HS-5 (cell line): ENCODE data around the gene SLC7A6OS.

ENCODE experiments used
- DNase-seq: peaks from one replicate; pipeline ENCODE4 v3.0.0-alpha.2; 2012; ENCODE audit warnings: low read depth

SLC7A6OS gene

DNA sequence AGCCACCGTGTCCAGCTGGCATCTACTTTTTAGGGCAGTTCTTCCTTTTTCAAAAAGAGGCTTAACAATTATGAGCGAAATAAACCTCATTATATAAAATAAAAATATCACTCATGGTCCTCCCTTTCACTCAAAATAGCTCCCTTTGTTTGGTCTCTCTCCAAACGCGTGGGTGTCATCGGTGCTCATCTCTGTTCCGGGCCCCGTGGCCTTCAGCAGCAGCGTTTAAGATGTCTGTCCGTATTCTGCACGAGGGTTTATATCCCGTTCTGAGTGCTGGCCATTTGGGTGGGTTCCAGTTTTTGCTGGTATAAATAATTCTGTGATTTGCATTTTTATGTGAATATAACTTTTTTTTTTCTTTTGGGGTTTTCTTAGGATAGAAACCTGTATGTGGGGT lies 33.5 kb upstream of the SLC7A6OS start:
- DNase-seq, result no peak

DNA sequence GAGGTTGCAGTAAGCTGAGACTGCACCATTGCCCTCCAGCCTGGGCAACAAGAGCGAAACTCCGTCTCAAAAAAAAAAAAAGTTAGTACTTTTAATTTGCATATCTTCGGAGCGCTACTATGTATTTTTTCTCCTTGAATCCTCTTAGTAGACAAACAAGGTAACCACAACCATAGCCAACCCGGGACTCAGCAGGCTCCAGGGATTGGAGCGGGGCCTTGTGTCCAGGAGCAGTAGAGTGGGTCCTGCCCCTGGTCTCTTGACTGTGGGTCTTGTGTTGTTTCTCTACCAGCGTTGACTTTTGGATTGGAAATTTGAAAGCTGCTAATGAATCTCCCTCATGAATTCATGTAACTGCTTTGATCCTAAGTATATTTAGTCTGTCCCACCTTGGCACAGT lies 32.4 kb upstream of the SLC7A6OS start:
- no peak for DNase-seq

- DNase-seq, result no peak
Observed at GRCh38 chr16:68342620-68343019, 31.9 kb upstream of the SLC7A6OS start.

GRCh38 chr16:68339214-68339613 lies 28.5 kb upstream of the SLC7A6OS start:
- DNase-seq, result no peak

- DNase-seq, result no peak
Observed at GRCh38 chr16:68338326-68339119, 27.8 kb upstream of the SLC7A6OS start.

DNA sequence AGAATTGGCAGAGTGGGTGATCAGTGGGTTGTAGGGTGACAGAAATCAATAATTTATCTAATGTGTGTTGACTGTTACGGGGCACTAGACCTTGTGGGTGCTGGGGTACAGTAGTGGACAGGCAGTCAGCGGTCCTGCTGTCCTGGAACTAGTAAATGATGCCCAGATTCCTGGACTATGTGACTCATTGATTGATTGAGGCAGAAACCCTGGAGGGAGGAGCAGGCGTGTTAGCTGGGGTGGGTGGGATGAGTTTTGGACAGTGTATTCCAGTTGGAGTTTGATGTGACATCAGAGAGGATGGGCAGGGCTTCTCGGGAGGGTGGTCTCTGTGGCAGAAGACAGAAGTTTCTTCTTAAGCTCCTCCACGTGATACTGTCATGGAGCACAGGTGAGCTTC lies 24.4 kb upstream of the SLC7A6OS start:
- DNase-seq, result no peak

GRCh38 chr16:68332411-68333121 lies 21.8 kb upstream of the SLC7A6OS start:
- no peak for DNase-seq

- no peak for DNase-seq
Observed at GRCh38 chr16:68331879-68332410, 21.2 kb upstream of the SLC7A6OS start.

- DNase-seq, result no peak
Observed at GRCh38 chr16:68328860-68329390, 18.2 kb upstream of the SLC7A6OS start.

DNA sequence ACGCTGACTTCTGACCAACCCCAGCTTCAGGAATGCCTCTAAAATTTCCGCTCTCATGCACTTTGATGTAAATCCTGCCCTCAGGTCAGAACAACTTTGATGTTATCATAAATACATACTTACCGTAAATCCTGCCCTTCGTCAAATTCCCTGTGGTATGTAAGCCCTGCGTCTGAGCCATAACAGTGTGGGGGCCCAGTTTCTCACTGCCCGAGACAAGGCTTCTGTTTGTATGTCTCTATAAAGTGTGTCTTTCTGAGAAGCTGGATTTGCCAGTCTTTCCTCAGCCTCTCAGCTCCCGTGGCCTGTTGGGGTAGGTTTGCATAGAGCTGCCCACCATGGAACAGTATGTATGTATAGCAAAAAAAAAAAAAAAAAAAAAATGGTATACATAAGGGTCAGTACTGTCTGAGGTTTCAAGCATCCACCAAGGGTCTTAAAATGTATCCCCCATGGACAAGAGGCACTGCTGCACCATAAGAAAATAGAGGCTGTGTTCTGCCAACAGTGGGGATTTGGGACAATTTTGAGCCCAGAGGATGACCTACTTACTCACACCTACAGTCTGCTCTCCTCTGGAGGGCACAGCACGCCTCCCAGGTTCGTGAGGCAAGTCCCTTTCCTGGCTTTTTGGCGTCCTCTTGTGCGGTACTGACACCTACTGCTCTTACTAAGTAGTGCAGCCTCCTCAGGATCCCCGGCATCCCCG lies 17.6 kb upstream of the SLC7A6OS start:
- DNase-seq, result peak; percentile 37

- no peak for DNase-seq
Observed at GRCh38 chr16:68324780-68325357, 14.1 kb upstream of the SLC7A6OS start.

DNA sequence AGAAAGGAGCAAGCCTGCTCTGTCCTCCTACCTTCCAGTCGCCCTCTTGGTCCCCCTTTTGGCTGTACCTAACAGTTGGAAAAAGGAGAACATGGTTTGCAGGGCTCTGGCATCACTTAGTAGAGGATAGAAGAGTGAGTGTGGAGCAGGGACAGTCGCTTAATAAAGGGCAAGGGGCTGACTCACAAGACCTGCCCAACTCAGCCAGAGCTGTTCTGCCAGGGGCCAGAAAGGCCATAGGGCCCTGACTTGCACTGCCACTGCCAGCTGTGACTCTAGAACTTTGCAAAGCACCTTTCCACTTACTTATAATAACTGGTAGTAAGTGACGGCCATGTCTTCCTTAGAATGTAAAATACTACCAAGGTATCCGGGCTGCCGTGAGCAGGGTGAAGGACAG lies 13.6 kb upstream of the SLC7A6OS start:
- DNase-seq, result no peak

- DNase-seq, result no peak
Observed at GRCh38 chr16:68319185-68319908, 8.6 kb upstream of the SLC7A6OS start.

DNA sequence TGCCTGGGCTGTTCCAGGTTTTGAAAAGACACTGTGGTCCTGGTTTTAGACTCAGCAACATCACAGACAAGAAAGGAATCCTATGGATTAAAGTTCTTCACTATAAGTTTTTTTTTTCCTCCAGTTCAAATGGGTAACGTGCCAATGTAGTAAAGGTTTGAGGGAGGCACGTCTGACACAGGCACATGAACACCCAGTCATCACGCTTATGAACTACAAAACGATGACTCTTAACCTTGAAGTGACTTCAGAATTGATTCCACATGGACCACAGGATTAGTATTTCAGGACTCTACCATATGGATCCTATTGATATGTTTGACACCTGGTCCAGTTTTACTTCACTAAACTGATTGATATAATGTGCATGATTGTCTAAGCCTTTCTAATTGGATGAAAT lies 2.4 kb upstream of the SLC7A6OS start:
- no peak for DNase-seq

GRCh38 chr16:68310437-68310773 lies 341 bp downstream of the SLC7A6OS start:
- no peak for DNase-seq

DNA sequence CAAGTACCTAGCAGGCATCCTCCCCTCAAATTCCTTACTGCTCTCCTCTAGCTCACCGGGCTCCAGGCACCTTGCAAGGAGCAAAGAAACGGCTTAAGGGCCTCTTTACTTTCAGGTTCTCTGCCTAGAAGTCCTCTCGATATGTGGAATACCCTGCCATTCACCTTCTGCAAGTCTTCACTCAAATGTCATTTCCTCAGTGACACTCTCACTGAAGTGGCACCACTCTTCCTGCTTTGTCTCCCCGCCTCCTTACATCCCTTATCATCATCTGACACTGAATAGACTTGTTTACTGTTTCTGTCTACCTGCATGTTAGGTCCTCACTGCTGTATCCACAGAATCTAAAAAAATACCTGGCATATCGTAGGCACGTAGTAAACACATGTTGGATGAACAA lies 947 bp downstream of the SLC7A6OS start:
- DNase-seq, result no peak

DNA sequence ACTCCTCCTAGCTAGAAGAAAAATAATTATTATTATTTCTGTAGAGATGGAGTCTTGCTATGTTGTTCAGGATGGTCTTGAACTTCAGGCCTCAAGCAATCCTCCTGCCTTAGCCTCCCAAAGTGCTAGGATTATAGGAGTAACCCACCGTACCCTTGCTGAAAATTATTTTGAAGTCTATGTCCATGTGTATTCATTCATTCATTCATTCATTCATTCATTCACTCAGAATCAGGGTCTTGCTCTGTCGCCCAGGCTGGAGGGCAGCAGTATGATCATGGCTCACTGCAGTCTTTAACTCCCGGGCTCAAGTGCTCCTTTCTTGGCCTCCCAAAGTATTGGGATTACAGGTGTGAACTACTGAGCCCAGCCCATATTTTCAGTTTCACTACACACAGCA lies 4.1 kb downstream of the SLC7A6OS start:
- no peak for DNase-seq

- no peak for DNase-seq
Observed at GRCh38 chr16:68300734-68301459, 9.8 kb downstream of the SLC7A6OS start.

- no peak for DNase-seq
Observed at GRCh38 chr16:68299571-68300453, 10.9 kb downstream of the SLC7A6OS start.
